ENCODE data around the gene CABLES2. TPM values are rescaled to one million over a fixed set of nuclear protein-coding genes. Genes with fewer than 3 reads are reported as not detected.

CABLES2 gene
- total and polyA plus RNA-seq, 9 of the 15 experiments (the other 6 are each of a cell fraction or from before 2014, with no cell fraction given) = 0.46 to 4.2 (median 1.6) TPM

GRCh38 chr20:62347445-62347844 is 59.6 kb downstream of the CABLES2 start (continued):
- TF ChIP-seq HMGXB4 (CRISPR knock-in tag; IDR thresholded peaks at IDR 0.05) (no peak), ARID2 (IDR thresholded peaks at IDR 0.05) (no peak), NR0B1 (IDR thresholded peaks at IDR 0.05; ENCODE audit: partially characterized antibody) (no peak), JUN (IDR thresholded peaks at IDR 0.05; ENCODE audit: borderline replicate concordance, low read depth, low read length) (no peak), JUN (CRISPR knock-in tag; IDR thresholded peaks at IDR 0.05; ENCODE audit: borderline replicate concordance) (no peak), FOXP1 (CRISPR knock-in tag; IDR thresholded peaks at IDR 0.05) (no peak), EP300 (IDR thresholded peaks at IDR 0.05; ENCODE audit: low read length) (no peak)

- intact Hi-C loops (cut with micrococcal nuclease) = no loop called here
- FAIRE-seq (no peak), DNase-seq (ENCODE audit: extremely low read depth in 1 of 4, low spot score in 3 of 4) (no peak), ATAC-seq (no peak)
- no peak overlapping the region for H2AFZ ChIP-seq (ENCODE audit: low read depth, low read length)
- in situ Hi-C loops (cut with MboI) = no loop called here
- WGBS (ENCODE audit: insufficient coverage, low coverage, missing lambda C conversion rate) = 85% methylated on average over 7 of the region's 10 CpGs
- peaks cover 2% of the 10 kb centered on the region for H3K9me1 ChIP-seq (ENCODE audit: control insufficient read depth, insufficient read depth, low read length)
- CTCF ChIA-PET (ENCODE audit: low intra/inter-chr PET ratio) = no interaction called here
- peaks cover 70% of the 10 kb centered on the region for H3K36me3 ChIP-seq (ENCODE audit: control insufficient read depth, insufficient read depth, low read length)
- TF ChIP-seq ZNF263 (CRISPR knock-in tag; IDR thresholded peaks at IDR 0.05; ENCODE audit: borderline replicate concordance) = no peak
- TF ChIP-seq FOXK2 (conservative IDR thresholded peaks at IDR 0.05 in 1 of 2, IDR thresholded peaks at IDR 0.05 in 1 of 2; ENCODE audit: low read depth in 2 of 2) = no peak
- TF ChIP-seq ZBTB7A (IDR thresholded peaks at IDR 0.05; ENCODE audit: borderline replicate concordance, control insufficient read depth, low read depth, low read length) = no peak
- TF ChIP-seq MED1 (CRISPR knock-in tag; IDR thresholded peaks at IDR 0.05; ENCODE audit: borderline replicate concordance) = no peak
- TF ChIP-seq KLF1 (tag; IDR thresholded peaks at IDR 0.05) = no peak
- TF ChIP-seq ARNT (IDR thresholded peaks at IDR 0.05) = no peak
- no peak for TF ChIP-seq GABPA (tag; conservative IDR thresholded peaks at IDR 0.05; ENCODE audit: low read depth)
- no peak for TF ChIP-seq MYNN (IDR thresholded peaks at IDR 0.05)
- TF ChIP-seq MYNN (CRISPR knock-in tag; IDR thresholded peaks at IDR 0.05) = no peak
- no peak for TF ChIP-seq PHB2 (IDR thresholded peaks at IDR 0.05; ENCODE audit: low read depth)
- no peak for TF ChIP-seq CHCHD3 (CRISPR knock-in tag; IDR thresholded peaks at IDR 0.05)
- BruUV-seq (replicated peaks) = no TSS peak
- peaks cover 0 to 22% of the 10 kb centered on the region in 2 experiments; a peak in 1 of 5 replicates for H3K4me1 ChIP-seq (replicated peaks in 1 of 2; ENCODE audit: control insufficient read depth in 2 of 2, insufficient read depth in 2 of 2, low read length in 2 of 2)
- H3K27ac ChIP-seq (ENCODE audit: extremely low read depth, low read depth, low read length) = no peak overlapping the region
- H3K4me2 ChIP-seq (ENCODE audit: insufficient read depth, low read length) = no peak overlapping the region
- no peak overlapping the region for H3K9ac ChIP-seq (ENCODE audit: insufficient read depth in 1 of 2, low read depth in 2 of 2, low read length in 2 of 2)
- no peaks in the 10 kb centered on the region for H3K27me3 ChIP-seq (ENCODE audit: control insufficient read depth in 2 of 2, insufficient read depth in 2 of 2, low read length in 2 of 2)
- H3K79me2 ChIP-seq (ENCODE audit: control insufficient read depth, insufficient read depth, low read length) = no peaks in the 10 kb centered on the region
- no peaks in the 10 kb centered on the region for H4K20me1 ChIP-seq (replicated peaks; ENCODE audit: control insufficient read depth, insufficient read depth, low read length)
- POLR2A ChIA-PET = interaction anchor here (0.6 kb wide), 1 partner anchor 53 kb away, joined by 4 read pairs; no protein-coding TSS in a partner anchor
- no peaks in the 10 kb centered on the region for H3K9me3 ChIP-seq (replicated peaks; ENCODE audit: control insufficient read depth, insufficient read depth, low read depth, low read length)
- no peak overlapping the region for H3K4me3 ChIP-seq
Observed at GRCh38 chr20:62347151-62347404, 60.0 kb downstream of the CABLES2 start.

Data from K562 (cell line).